IMR-90 (cell line): Measurements from ENCODE around the gene CTDSPL. TPM values are rescaled to one million over a fixed set of nuclear protein-coding genes. Genes with fewer than 3 reads are reported as not detected.

Source experiments
- ATAC-seq: fragments of 200-7000 bp; cut with Tn5 transposase; 2 replicates; pipeline ENCODE4 v1.9.1; 2020; ENCODE audit warnings: low read depth, mild to moderate bottlenecking, moderate library complexity
- BruUV-seq: library from RNA; stranded (reverse); fragments of 400-500 nt; replicated peaks from 2 replicates; lab custom pipeline; 2021; lab: Mats Ljungman, UMichigan
- CTCF ChIA-PET: fragments of 300-600 bp; formaldehyde crosslinking; extraction: SDS; loops from one replicate; lab custom pipeline; 2021; ENCODE audit warnings: antibody characterized with exemption; lab: Yijun Ruan, JAX
- POLR2A ChIA-PET: fragments of 300-600 bp; sonication (Branson Sonifier 250); formaldehyde crosslinking; loops from one replicate; lab custom pipeline; 2022; ENCODE audit warnings: antibody characterized with exemption; ENCODE audit not compliant: unreplicated experiment; lab: Charles Lee
- DNase-seq: peaks from one replicate; pipeline ENCODE4 v3.0.0; 2013
- H2AFZ ChIP-seq: replicated peaks from 2 replicates; pipeline ENCODE3; 2013; ENCODE audit warnings: low read length, mild to moderate bottlenecking; ENCODE audit not compliant: poor library complexity
- H2AK5ac ChIP-seq: 2 replicates; pipeline ENCODE4 v1.6.1; 2013; ENCODE audit warnings: low read depth, low read length, inconsistent platforms
- H2AK9ac ChIP-seq: replicated peaks from 2 replicates; pipeline ENCODE3; 2013; ENCODE audit warnings: mild to moderate bottlenecking, low read depth, low read length, moderate library complexity; ENCODE audit not compliant: poor library complexity
- H2BK120ac ChIP-seq: 2 replicates; pipeline ENCODE4 v1.6.1; 2013; ENCODE audit warnings: low read depth, low read length, inconsistent platforms
- H2BK15ac ChIP-seq: 3 replicates; pipeline ENCODE4 v1.6.1; 2013; ENCODE audit warnings: low read depth, low read length, inconsistent platforms
- H2BK20ac ChIP-seq: 2 replicates; pipeline ENCODE4 v1.6.1; 2013; ENCODE audit warnings: low read depth, mild to moderate bottlenecking, inconsistent platforms, low read length, moderate library complexity
- H2BK5ac ChIP-seq: 2 replicates; pipeline ENCODE4 v1.6.1; 2013; ENCODE audit warnings: mild to moderate bottlenecking, low read depth, low read length, inconsistent platforms; ENCODE audit not compliant: poor library complexity, severe bottlenecking
- H3K14ac ChIP-seq: replicated peaks from 2 replicates; pipeline ENCODE4 v1.6.1; 2013; ENCODE audit warnings: low read depth, low read length, inconsistent platforms
- H3K18ac ChIP-seq: 2 replicates; pipeline ENCODE4 v1.6.1; 2013; ENCODE audit warnings: low read depth, low read length, control low read depth
- H3K23ac ChIP-seq: 2 replicates; pipeline ENCODE4 v1.6.1; 2013; ENCODE audit warnings: low read depth, low read length, inconsistent platforms
- H3K27ac ChIP-seq: 2 replicates; pipeline ENCODE4 v1.5.1; 2013; ENCODE audit warnings: mild to moderate bottlenecking, control low read depth, low read length; ENCODE audit not compliant: insufficient read depth
- H3K27me3 ChIP-seq: 2 replicates; pipeline ENCODE4 v1.6.1; 2013; ENCODE audit warnings: low read length; ENCODE audit not compliant: control insufficient read depth, insufficient read depth
- H3K36me3 ChIP-seq: 2 replicates; pipeline ENCODE4 v1.6.1; 2013; ENCODE audit warnings: low read length, mixed read lengths; ENCODE audit not compliant: control insufficient read depth, insufficient read depth
- H3K4ac ChIP-seq: 2 replicates; pipeline ENCODE4 v1.6.1; 2013; ENCODE audit warnings: low read depth, low read length, inconsistent platforms
- H3K4me1 ChIP-seq: 2 replicates; pipeline ENCODE4 v1.6.1; 2013; ENCODE audit warnings: low read length, mixed read lengths; ENCODE audit not compliant: control insufficient read depth, insufficient read depth
- H3K4me2 ChIP-seq: 2 replicates; pipeline ENCODE4 v1.6.1; 2013; ENCODE audit warnings: low read depth, mild to moderate bottlenecking, control low read depth, low read length, moderate library complexity
- H3K4me3 ChIP-seq: 2 replicates; pipeline ENCODE4 v1.5.1; 2013; ENCODE audit warnings: low read depth, mild to moderate bottlenecking, control low read depth, low read length, moderate library complexity; ENCODE audit not compliant: insufficient read depth
- H3K56ac ChIP-seq: 2 replicates; pipeline ENCODE4 v1.6.1; 2013; ENCODE audit warnings: low read length, inconsistent platforms; ENCODE audit not compliant: insufficient read depth; ENCODE audit errors: extremely low read depth
- H3K79me1 ChIP-seq, 2 experiments: 2 replicates each; pipeline ENCODE4 v1.6.1; 2013; ENCODE audit warnings: low read length in 2 of 2, inconsistent platforms in 1 of 2, low read depth in 1 of 2
- H3K9ac ChIP-seq: 2 replicates; pipeline ENCODE4 v1.6.1; 2013; ENCODE audit warnings: low read depth, low read length, control low read depth
- H3K9me1 ChIP-seq: 2 replicates; pipeline ENCODE4 v1.6.1; 2013; ENCODE audit warnings: low read length, inconsistent platforms; ENCODE audit not compliant: insufficient read depth
- H3K9me3 ChIP-seq: 2 replicates; pipeline ENCODE4 v1.6.1; 2013; ENCODE audit warnings: low read length; ENCODE audit not compliant: control insufficient read depth, insufficient read depth
- H4K20me1 ChIP-seq: 2 replicates; pipeline ENCODE4 v1.6.1; 2013; ENCODE audit warnings: low read length, inconsistent platforms; ENCODE audit not compliant: insufficient read depth
- H4K5ac ChIP-seq: 2 replicates; pipeline ENCODE4 v1.6.1; 2013; ENCODE audit warnings: mild to moderate bottlenecking, low read depth, low read length, control low read depth
- H4K8ac ChIP-seq, 2 experiments: 2 replicates each; pipeline ENCODE4 v1.6.1; 2013; ENCODE audit warnings: low read depth in 2 of 2, low read length in 2 of 2, control low read depth in 1 of 2, inconsistent platforms in 1 of 2
- H4K91ac ChIP-seq: 2 replicates; pipeline ENCODE4 v1.6.1; 2013; ENCODE audit warnings: low read depth, low read length, inconsistent platforms; ENCODE audit not compliant: insufficient read depth
- BHLHE40 ChIP-seq: fragments of 150-350 bp; IDR thresholded peaks from 2 replicates; pipeline ENCODE4 v1.6.1; 2016; ENCODE audit warnings: mild to moderate bottlenecking, low read depth, low read length
- CHD1 ChIP-seq: IDR thresholded peaks from 2 replicates; pipeline ENCODE4 v1.6.1; 2012; ENCODE audit warnings: low read depth, low read length, improper control_type of control experiment
- MAZ ChIP-seq: IDR thresholded peaks from 2 replicates; pipeline ENCODE4 v1.6.1; 2012; ENCODE audit warnings: low read depth, mild to moderate bottlenecking, low read length, improper control_type of control experiment, moderate library complexity, borderline replicate concordance
- MXI1 ChIP-seq: IDR thresholded peaks from 2 replicates; pipeline ENCODE4 v1.6.1; 2012; ENCODE audit warnings: low read depth, mild to moderate bottlenecking, low read length, moderate library complexity, borderline replicate concordance
- NFE2L2 ChIP-seq: fragments of 150-350 bp; IDR thresholded peaks from 2 replicates; pipeline ENCODE4 v1.6.1; 2016; ENCODE audit warnings: low read depth, mild to moderate bottlenecking, low read length
- POLR2A ChIP-seq: IDR thresholded peaks from 2 replicates; pipeline ENCODE4 v1.6.1; 2012; ENCODE audit warnings: mild to moderate bottlenecking, low read depth, low read length
- SMC3 ChIP-seq: fragments of 150-350 bp; IDR thresholded peaks from 2 replicates; pipeline ENCODE4 v1.6.1; 2016; ENCODE audit warnings: low read depth, mild to moderate bottlenecking, antibody characterized with exemption, low read length, moderate library complexity
- WGBS, 2 experiments: methylation state at CpG; one replicate each; pipeline versions ENCODE4 v1.1.5 to v1.1.7; 2013; ENCODE audit warnings: missing lambda C conversion rate in 2 of 2; ENCODE audit not compliant: insufficient read length in 1 of 2; ENCODE audit errors: extremely low coverage in 2 of 2; 5-methylcytosine and 5-hydroxymethylcytosine counted together
- dilution Hi-C: fragments of 300-500 bp; cut with HindIII; formaldehyde crosslinking; loops from one replicate; pipeline ENCODE4 v1.14.3; 2018; ENCODE audit warnings: low sequenced_read_pairs; ENCODE audit not compliant: unreplicated experiment
- in situ Hi-C: fragments of 300-500 bp; cut with MboI; formaldehyde crosslinking; loops from 3 replicates; pipeline ENCODE4 v1.14.3; 2019; ENCODE audit warnings: low sequenced_read_pairs, inconsistent platforms, mixed read lengths
- intact Hi-C: fragments of 100-400 bp; cut with micrococcal nuclease; formaldehyde crosslinking; loops from 2 replicates; pipeline ENCODE4 v1.10.0; 2022
- polyA plus RNA-seq, 3 experiments: library from polyadenylated mRNA; depleted of rRNA; stranded (reverse); fragments of >200 nt; gene quantifications; 2 replicates each; pipeline ENCODE4 v1.2.3, GENCODE V29; 2012; ENCODE audit warnings: low replicate concordance in 1 of 3
- total RNA-seq: library from RNA; depleted of rRNA; stranded (reverse); fragments of >200 nt; gene quantifications from 2 replicates; pipeline ENCODE4 v1.2.3, GENCODE V29; 2012
- TF ChIP-seq, protein P1 (sequence below): conservative IDR thresholded peaks from 2 replicates; pipeline ENCODE4 v1.5.1; 2012; ENCODE audit warnings: mild to moderate bottlenecking, low read depth, low read length, improper control_type of control experiment
- TF ChIP-seq, protein P2 (sequence below): fragments of 150-350 bp; IDR thresholded peaks from 2 replicates; pipeline ENCODE4 v1.6.1; 2017; ENCODE audit warnings: mild to moderate bottlenecking, antibody characterized with exemption, low read length, low read depth

Gene CTDSPL
- total and polyA plus RNA-seq, 2 of the 4 experiments (the other 2 are of a cell fraction) = 24.5 to 29.0 TPM

DNA sequence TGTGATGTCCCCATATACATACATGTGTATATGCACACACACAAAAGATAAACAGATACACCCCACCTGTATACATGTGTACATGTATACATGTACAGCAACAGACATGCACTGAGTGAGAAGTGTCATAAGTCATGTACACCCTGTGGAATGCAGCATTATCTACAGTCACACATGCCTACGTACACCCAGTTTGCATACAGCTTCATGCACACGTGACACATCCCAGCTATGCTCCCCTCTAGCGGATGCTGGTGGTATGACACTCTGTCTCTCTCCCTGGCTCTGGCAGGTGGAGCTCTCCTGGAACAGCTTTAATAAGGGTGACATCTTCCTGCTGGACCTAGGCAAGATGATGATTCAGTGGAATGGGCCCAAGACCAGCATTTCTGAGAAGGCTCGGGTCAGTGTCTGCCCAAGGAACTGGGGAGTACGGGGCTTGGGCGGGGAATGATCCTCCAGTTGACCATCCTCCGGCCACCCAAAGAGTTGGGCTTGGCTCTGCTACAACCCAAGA is 135.2 kb downstream of the CTDSPL start (continued):
- TF ChIP-seq, protein P1, sequence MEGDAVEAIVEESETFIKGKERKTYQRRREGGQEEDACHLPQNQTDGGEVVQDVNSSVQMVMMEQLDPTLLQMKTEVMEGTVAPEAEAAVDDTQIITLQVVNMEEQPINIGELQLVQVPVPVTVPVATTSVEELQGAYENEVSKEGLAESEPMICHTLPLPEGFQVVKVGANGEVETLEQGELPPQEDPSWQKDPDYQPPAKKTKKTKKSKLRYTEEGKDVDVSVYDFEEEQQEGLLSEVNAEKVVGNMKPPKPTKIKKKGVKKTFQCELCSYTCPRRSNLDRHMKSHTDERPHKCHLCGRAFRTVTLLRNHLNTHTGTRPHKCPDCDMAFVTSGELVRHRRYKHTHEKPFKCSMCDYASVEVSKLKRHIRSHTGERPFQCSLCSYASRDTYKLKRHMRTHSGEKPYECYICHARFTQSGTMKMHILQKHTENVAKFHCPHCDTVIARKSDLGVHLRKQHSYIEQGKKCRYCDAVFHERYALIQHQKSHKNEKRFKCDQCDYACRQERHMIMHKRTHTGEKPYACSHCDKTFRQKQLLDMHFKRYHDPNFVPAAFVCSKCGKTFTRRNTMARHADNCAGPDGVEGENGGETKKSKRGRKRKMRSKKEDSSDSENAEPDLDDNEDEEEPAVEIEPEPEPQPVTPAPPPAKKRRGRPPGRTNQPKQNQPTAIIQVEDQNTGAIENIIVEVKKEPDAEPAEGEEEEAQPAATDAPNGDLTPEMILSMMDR = peak; percentile 78
- TF ChIP-seq POLR2A = no peak
- 0 out of 2 replicates have a peak, but pooled peaks have one; percentile 18 for TF ChIP-seq MAZ

DNA sequence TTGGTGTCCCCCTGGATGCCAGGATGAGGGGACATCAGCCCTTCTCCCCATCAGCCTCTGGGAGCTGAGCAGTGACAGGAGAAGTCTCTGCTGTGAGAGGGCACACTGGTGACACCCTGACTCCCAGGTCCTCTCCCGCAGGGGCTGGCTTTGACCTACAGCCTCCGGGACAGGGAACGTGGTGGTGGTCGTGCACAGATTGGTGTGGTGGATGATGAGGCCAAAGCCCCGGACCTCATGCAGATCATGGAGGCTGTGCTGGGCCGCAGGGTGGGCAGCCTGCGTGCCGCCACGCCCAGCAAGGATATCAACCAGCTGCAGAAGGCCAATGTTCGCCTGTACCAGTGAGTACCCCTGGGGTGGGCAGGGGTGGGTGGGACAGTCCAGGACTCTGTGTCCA is 135.7 kb downstream of the CTDSPL start:
- Histone ChIP-seq H3K79me1 (peaks cover 3 to 19% of the 10 kb centered on the region in 2 experiments; a peak in 2 of 4 replicates), H4K20me1 (no peaks in the 10 kb centered on the region), H3K4ac (no peak overlapping the region), H3K4me3 (no peak overlapping the region), H3K4me1 (peaks cover 12% of the 10 kb centered on the region), H3K14ac (no peak overlapping the region), H3K9me3 (no peaks in the 10 kb centered on the region), H3K23ac (no peak overlapping the region), H3K18ac (no peak overlapping the region), H2AK9ac (no peak overlapping the region), H2AK5ac (no peak overlapping the region), H2BK5ac (no peak overlapping the region), H3K27me3 (no peaks in the 10 kb centered on the region), H4K8ac (no peak overlapping the region), H2BK15ac (no peak overlapping the region), H2BK20ac (no peak overlapping the region), H2BK120ac (no peak overlapping the region), H3K36me3 (peaks cover 10% of the 10 kb centered on the region), H2AFZ (no peak overlapping the region), H3K27ac (no peak overlapping the region), H3K9me1 (peaks cover 15% of the 10 kb centered on the region), H3K9ac (no peak overlapping the region), H3K56ac (no peak overlapping the region), H3K4me2 (no peak overlapping the region), H4K91ac (no peak overlapping the region), H4K5ac (no peak overlapping the region)
- WGBS, 2 experiments = no CpG with 5 or more reads among the region's 10 CpGs
- dilution Hi-C loops (no loop called here), intact Hi-C loops (no loop called here), in situ Hi-C loops (no loop called here)
- ChIA-PET CTCF (interaction anchor here (0.6 to 1.7 kb wide), 14 partner anchors 12 to 162 kb away, joined by 3 to 16 read pairs (median 3); no protein-coding TSS in a partner anchor), POLR2A (no interaction called here)
- TF ChIP-seq CHD1 (no peak), BHLHE40 (no peak), MXI1 (no peak), SMC3 (no peak), NFE2L2 (no peak)
- TF ChIP-seq, protein P2, sequence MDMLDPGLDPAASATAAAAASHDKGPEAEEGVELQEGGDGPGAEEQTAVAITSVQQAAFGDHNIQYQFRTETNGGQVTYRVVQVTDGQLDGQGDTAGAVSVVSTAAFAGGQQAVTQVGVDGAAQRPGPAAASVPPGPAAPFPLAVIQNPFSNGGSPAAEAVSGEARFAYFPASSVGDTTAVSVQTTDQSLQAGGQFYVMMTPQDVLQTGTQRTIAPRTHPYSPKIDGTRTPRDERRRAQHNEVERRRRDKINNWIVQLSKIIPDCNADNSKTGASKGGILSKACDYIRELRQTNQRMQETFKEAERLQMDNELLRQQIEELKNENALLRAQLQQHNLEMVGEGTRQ = no peak
- DNase-seq (no peak), ATAC-seq (no peak)
- no TSS peak for BruUV-seq
